Stomach (tissue), 4 donors: ENCODE results near the gene COL23A1.

Experiments used
- POLR2AphosphoS5 ChIP-seq, 3 donors: sonication (generic); formaldehyde crosslinking; IDR thresholded peaks; one replicate each; pipeline ENCODE4 v1.6.1; 2016; ENCODE audit warnings: antibody characterized with exemption in 3 of 3
- TF ChIP-seq, protein P1 (sequence below), 7 experiments: fragments of 450-650 bp in 4 of 7; fragments of 200-600 bp in 3 of 7; sonication (generic) in 3 of 7; IDR thresholded peaks; one replicate each; pipeline ENCODE4 v1.5.1; 2016 to 2019; ENCODE audit warnings: antibody characterized with exemption in 7 of 7, control low read depth in 2 of 7, mild to moderate bottlenecking in 1 of 7

DNA sequence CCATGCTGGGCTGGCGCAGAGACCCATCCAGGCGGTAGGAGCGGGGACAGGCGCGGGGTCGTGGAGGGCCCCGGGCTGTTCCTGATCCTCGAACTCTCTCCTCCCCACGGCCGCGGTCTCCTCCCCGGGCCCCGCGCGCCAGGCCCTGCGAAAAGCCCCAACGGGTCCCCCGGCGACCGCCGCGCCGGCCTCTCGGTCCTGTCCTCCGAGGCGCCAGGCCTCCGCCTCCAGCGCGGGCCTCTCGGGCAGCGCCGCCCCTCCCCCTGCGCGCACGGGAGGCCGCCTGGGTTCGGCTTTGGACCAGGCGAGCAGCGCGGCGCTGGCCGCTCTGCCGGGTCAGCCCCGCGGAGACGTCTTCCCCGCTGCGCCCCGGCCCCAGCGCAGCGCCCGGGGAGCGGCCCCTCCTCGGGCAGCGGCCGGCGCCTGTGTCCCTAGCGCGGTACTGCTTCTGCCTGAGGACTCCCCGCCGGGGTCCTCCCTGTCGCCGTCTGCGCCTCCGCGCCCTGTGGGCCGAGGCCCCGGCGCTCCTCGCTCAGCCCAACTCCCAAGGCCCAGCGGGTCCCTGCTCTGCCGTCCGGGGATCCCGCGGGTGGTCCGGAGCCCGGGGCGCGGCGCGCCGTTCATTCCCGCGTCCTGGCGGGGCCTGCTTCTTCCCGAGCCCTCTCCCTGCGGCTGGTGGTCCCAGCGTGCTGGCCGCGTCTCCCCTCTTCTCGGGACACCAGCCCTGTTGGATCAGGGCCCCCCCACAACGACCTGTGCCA is 13.4 kb downstream of the COL23A1 start:
- TF ChIP-seq, protein P1, sequence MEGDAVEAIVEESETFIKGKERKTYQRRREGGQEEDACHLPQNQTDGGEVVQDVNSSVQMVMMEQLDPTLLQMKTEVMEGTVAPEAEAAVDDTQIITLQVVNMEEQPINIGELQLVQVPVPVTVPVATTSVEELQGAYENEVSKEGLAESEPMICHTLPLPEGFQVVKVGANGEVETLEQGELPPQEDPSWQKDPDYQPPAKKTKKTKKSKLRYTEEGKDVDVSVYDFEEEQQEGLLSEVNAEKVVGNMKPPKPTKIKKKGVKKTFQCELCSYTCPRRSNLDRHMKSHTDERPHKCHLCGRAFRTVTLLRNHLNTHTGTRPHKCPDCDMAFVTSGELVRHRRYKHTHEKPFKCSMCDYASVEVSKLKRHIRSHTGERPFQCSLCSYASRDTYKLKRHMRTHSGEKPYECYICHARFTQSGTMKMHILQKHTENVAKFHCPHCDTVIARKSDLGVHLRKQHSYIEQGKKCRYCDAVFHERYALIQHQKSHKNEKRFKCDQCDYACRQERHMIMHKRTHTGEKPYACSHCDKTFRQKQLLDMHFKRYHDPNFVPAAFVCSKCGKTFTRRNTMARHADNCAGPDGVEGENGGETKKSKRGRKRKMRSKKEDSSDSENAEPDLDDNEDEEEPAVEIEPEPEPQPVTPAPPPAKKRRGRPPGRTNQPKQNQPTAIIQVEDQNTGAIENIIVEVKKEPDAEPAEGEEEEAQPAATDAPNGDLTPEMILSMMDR (IDR thresholded peaks at IDR 0.05) = no peak
- no peak for TF ChIP-seq POLR2AphosphoS5 (IDR thresholded peaks at IDR 0.05)
